Stimulated activated memory B cell treated with anti-CD40 and anti-IgM and Interleukin-4, amounts not matched to agents 10 μg/mL and 1 μg/mL and 100 μg/mL, for 72 hours (primary cell): ENCODE data around the gene GDI2.
"Not testable (repeated sequence)": the region's sequence is repeated elsewhere in the genome, so short reads cannot be mapped to it uniquely, and the experiment has no call there.

Experiments
- ATAC-seq: fragments of 150-1000 bp; cut with Tn5 transposase; 2 replicates; pipeline ENCODE4 v1.10.0; 2021
- H3K27ac Mint-ChIP-seq: one replicate; pipeline ENCODE4 v1.8.0; 2022; ENCODE audit warnings: mild to moderate bottlenecking, mixed read lengths
- H3K27me3 Mint-ChIP-seq: one replicate; pipeline ENCODE4 v1.8.0; 2022; ENCODE audit warnings: mixed read lengths
- H3K36me3 Mint-ChIP-seq: one replicate; pipeline ENCODE4 v1.8.0; 2022; ENCODE audit warnings: mixed read lengths
- H3K4me1 Mint-ChIP-seq: one replicate; pipeline ENCODE4 v1.8.0; 2022; ENCODE audit warnings: mixed read lengths
- H3K4me3 Mint-ChIP-seq: one replicate; pipeline ENCODE4 v1.8.0; 2022; ENCODE audit warnings: mild to moderate bottlenecking, moderate library complexity, mixed read lengths
- H3K9me3 Mint-ChIP-seq: one replicate; pipeline ENCODE4 v1.8.0; 2022; ENCODE audit warnings: mixed read lengths

Gene GDI2

GRCh38 chr10:5779730-5780129 lies 33.5 kb downstream of the GDI2 start:
- Mint-ChIP-seq H3K27me3 (no peaks in the 10 kb centered on the region), H3K9me3 (no peaks in the 10 kb centered on the region), H3K4me3 (no peak overlapping the region), H3K36me3 (peaks cover 82% of the 10 kb centered on the region), H3K27ac (no peak overlapping the region), H3K4me1 (peaks cover 73% of the 10 kb centered on the region)
- ATAC-seq = no peak

- not testable (repeated sequence) for H3K4me3 Mint-ChIP-seq, H3K27me3 Mint-ChIP-seq, H3K9me3 Mint-ChIP-seq, H3K27ac Mint-ChIP-seq, ATAC-seq
- H3K36me3 Mint-ChIP-seq = peaks cover 72% of the 10 kb centered on the region
- H3K4me1 Mint-ChIP-seq = peaks cover 64% of the 10 kb centered on the region
Measured at GRCh38 chr10:5777758-5778157, 35.5 kb downstream of the GDI2 start.

GRCh38 chr10:5776881-5777197 lies 36.4 kb downstream of the GDI2 start:
- H3K27me3 Mint-ChIP-seq = no peaks in the 10 kb centered on the region
- no peak overlapping the region for H3K4me3 Mint-ChIP-seq
- no peak for ATAC-seq
- H3K36me3 Mint-ChIP-seq = peaks cover 67% of the 10 kb centered on the region
- peaks cover 54% of the 10 kb centered on the region for H3K4me1 Mint-ChIP-seq
- H3K27ac Mint-ChIP-seq = no peak overlapping the region
- no peaks in the 10 kb centered on the region for H3K9me3 Mint-ChIP-seq

DNA sequence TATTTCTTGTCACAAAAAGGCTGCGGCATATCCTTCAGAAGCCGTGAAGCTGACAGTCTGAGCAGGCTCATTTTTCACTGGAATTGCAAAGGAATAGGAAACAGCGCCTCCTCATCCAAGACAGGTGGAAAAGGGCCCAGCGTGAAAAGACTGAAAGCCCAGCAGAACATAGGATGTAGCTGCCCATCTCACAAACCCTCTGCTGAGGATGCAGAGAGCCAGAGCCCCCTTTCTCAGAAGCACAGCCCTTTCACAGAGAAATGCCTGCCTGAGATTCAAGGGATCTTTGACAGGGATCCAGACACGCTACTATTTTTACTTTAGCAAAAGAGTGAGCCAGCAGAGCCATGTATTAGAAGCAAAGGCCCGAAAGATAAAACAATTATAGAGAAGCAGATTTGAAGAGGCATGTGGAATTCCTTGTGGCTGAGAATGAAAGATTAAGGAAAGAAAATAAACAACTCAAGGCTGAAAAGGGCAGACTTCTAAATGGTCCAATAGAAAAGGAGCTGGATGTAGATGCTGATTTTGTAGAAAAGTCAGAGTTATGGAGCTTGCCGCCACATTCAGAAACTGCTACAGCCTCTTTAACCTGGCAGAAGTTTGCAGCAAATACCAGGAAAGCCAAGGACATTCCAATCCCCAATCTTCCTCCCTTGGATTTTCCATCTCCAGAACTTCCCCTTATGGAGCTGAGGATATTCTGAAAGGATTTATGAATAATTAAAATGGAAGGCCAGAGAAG lies 36.9 kb downstream of the GDI2 start:
- no peaks in the 10 kb centered on the region for H3K27me3 Mint-ChIP-seq
- H3K9me3 Mint-ChIP-seq = no peaks in the 10 kb centered on the region
- no peak overlapping the region for H3K4me3 Mint-ChIP-seq
- H3K4me1 Mint-ChIP-seq = peaks cover 51% of the 10 kb centered on the region
- H3K27ac Mint-ChIP-seq = peak overlapping the region; percentile 60
- peaks cover 69% of the 10 kb centered on the region for H3K36me3 Mint-ChIP-seq
- no peak for ATAC-seq

DNA sequence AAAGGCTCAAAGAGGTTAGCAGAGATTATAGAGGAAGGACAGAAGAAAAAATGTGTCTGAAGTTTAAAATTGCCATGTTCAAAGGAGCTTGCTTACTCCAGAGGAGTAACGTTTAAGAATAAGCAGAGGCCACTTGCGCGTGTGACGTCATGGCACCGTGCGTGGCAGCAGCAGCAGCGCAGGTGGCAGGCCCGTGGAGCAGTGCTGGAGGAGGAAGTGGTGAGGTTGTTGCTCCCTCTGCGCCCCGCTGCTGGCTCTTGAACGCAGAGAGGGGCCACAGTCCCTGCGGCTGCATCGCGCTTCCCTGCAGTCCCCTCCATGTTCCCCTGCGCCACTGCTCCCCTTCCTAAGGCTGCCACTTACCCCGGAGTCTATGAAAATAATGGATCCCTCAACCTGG lies 37.5 kb downstream of the GDI2 start:
- Mint-ChIP-seq H3K9me3 (no peaks in the 10 kb centered on the region), H3K27ac (peak overlapping the region; percentile 60), H3K27me3 (no peaks in the 10 kb centered on the region), H3K4me3 (no peak overlapping the region), H3K36me3 (peaks cover 63% of the 10 kb centered on the region), H3K4me1 (peaks cover 46% of the 10 kb centered on the region)
- peak; percentile 85 for ATAC-seq

DNA sequence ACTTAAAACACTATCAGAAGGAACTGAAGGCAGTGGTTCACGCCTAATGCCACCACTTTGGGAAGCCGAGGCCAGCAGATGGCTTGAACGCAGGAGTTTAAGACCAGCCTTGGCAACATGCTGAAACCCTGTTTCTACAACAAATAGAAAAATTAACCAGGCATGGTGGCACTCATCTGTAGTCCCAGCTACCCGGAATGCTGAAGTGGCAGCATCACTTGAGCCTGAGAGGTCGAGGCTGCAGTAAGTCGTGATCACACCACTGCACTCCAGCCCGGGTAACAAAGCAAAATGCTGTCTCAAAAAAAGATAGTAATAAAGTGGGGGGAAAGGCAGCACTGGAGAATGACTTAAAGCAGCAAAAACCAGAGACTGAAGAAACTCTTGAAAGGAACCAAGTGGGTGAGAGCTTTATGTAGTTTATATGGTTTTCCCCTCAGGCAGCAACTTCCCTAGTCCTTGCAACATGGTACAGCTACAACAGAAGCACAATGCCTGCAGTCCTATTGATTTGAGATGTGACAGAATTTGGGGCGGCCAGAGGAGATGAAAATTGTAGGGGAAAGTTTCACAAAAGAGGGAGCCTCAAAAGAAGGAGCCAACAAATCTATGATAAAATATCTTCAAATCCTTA lies 38.1 kb downstream of the GDI2 start:
- Mint-ChIP-seq H3K4me1 (peaks cover 49% of the 10 kb centered on the region), H3K9me3 (no peaks in the 10 kb centered on the region), H3K27ac (peak overlapping the region; percentile 60), H3K4me3 (no peak overlapping the region), H3K27me3 (no peaks in the 10 kb centered on the region), H3K36me3 (peaks cover 62% of the 10 kb centered on the region)
- no peak for ATAC-seq

GRCh38 chr10:5766189-5766588 lies 47.0 kb downstream of the GDI2 start:
- peaks cover 4% of the 10 kb centered on the region for H3K4me1 Mint-ChIP-seq
- peak overlapping the region; percentile 24 for H3K27ac Mint-ChIP-seq
- no peak overlapping the region for H3K4me3 Mint-ChIP-seq
- no peak for ATAC-seq
- H3K36me3 Mint-ChIP-seq = peaks cover 66% of the 10 kb centered on the region
- H3K27me3 Mint-ChIP-seq = no peaks in the 10 kb centered on the region
- no peaks in the 10 kb centered on the region for H3K9me3 Mint-ChIP-seq

- Mint-ChIP-seq H3K4me1 (peaks cover 7% of the 10 kb centered on the region), H3K27ac (peak overlapping the region; percentile 24), H3K36me3 (peaks cover 72% of the 10 kb centered on the region), H3K9me3 (no peaks in the 10 kb centered on the region), H3K27me3 (no peaks in the 10 kb centered on the region), H3K4me3 (no peak overlapping the region)
- no peak for ATAC-seq
Measured at GRCh38 chr10:5765617-5766016, 47.6 kb downstream of the GDI2 start.

DNA sequence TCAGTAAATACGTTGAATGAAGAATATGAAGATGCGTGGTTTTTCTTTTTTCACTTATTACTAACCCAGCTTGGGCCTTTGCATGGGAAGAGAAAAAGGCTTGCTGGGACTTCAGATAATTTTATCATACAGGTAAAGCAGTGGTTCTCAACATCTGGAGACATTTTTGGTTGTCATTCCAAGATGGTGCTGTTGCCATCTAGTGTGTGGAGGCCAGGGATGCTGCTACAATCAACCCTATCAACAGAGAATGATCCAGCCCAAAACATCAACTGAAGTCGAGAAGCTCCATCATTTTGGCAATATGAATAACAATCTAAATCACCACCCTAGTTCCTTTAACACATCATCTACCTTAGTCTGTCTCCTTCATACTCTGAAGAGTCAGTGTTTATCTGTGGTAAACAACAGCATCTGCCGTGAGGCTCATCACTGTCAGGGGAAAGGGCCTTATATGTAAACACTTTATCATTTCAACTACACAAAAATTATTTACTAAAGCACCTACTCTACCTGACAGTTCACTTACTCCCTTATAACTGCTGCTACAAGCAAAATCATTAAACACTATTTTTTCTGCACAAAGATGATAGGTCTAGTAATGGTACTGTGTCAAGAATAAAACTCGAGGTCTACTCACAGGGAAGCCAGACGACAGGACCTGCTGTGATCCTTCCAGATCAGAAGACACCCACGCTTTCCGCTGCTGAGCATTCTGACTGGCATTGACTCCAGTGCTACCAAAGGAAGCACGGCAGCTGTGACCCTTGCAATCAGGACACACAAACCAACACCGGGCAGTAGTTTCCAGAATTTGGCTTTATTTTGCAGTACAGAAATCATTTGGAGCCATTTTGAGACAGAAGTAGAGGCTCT lies 48.6 kb downstream of the GDI2 start:
- Mint-ChIP-seq H3K27ac (no peak overlapping the region), H3K4me1 (peaks cover 6% of the 10 kb centered on the region), H3K36me3 (peaks cover 73% of the 10 kb centered on the region), H3K9me3 (no peaks in the 10 kb centered on the region), H3K27me3 (no peaks in the 10 kb centered on the region), H3K4me3 (no peak overlapping the region)
- no peak for ATAC-seq

DNA sequence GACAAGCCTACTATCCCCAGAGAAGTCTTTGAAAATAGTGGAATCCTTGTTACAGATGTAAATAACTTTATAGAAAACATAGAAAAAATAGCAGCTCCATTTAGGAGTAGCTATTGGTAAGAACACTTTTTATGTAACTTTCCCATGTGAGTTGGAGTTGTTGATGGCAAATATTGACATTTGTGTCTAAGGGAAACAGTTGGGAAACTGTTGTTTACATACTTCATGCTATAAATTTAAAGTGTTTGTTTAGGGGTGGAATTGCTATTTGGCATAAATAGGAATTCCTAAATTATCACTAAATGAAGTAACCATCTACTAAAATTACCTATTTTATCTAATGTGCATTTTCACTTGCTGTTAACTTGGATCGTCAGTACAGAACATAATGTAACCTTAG lies 50.7 kb downstream of the GDI2 start:
- no peak for ATAC-seq
- Mint-ChIP-seq H3K27ac (no peak overlapping the region), H3K4me3 (no peak overlapping the region), H3K36me3 (peaks cover 70% of the 10 kb centered on the region), H3K4me1 (peaks cover 6% of the 10 kb centered on the region), H3K27me3 (no peaks in the 10 kb centered on the region), H3K9me3 (no peaks in the 10 kb centered on the region)

DNA sequence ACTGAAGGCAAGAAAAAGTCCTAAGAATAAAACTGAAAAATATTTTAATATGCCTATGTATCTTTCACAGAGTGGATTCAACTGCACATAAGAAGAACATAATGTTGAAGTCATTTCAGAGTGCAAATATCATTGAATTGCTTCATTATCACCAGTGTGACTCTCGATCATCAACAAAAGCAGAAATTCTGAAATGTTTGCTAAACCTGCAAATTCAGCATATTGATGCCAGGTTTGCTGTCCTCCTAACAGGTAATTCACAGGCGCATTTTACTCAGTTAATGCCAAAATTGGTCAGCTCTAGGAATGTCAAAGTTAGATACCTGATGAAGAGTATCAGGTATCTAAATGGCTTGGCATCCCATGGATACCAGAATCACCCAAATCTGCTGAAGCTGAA lies 52.0 kb downstream of the GDI2 start:
- no peak for ATAC-seq
- Mint-ChIP-seq H3K9me3 (no peaks in the 10 kb centered on the region), H3K27me3 (no peaks in the 10 kb centered on the region)

DNA sequence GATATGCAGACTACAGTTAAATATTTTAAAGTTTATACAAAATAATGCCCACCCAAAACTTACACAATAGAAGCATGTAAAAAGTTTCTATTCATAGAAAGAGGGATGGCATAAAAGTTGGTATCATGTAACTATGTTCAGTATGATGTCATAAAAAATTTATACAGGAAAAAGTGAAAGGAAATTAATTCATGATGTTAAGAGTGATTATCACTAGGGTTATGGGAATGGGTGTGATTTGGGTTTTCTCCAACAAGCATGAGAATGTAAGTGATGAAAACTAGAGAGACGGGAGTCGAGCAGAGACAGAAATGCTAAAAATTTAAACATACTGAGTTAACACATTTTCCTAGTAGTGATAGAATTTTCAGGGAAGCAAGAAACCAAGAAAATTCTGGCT lies 52.7 kb downstream of the GDI2 start:
- Mint-ChIP-seq H3K4me3 (no peak overlapping the region), H3K27me3 (no peaks in the 10 kb centered on the region), H3K36me3 (peaks cover 61% of the 10 kb centered on the region), H3K27ac (no peak overlapping the region), H3K9me3 (no peaks in the 10 kb centered on the region), H3K4me1 (peaks cover 6% of the 10 kb centered on the region)
- ATAC-seq = no peak

More for the DNA sequence above, 52.0 kb downstream of the GDI2 start:
- Mint-ChIP-seq H3K4me3 (no peak overlapping the region), H3K27ac (no peak overlapping the region), H3K4me1 (peaks cover 6% of the 10 kb centered on the region), H3K36me3 (peaks cover 68% of the 10 kb centered on the region)

- Mint-ChIP-seq H3K36me3 (peaks cover 45% of the 10 kb centered on the region), H3K9me3 (no peaks in the 10 kb centered on the region), H3K4me1 (peaks cover 6% of the 10 kb centered on the region), H3K27ac (peak overlapping the region; percentile 27), H3K27me3 (no peaks in the 10 kb centered on the region), H3K4me3 (no peak overlapping the region)
- no peak for ATAC-seq
Measured at GRCh38 chr10:5758927-5759326, 54.3 kb downstream of the GDI2 start.

DNA sequence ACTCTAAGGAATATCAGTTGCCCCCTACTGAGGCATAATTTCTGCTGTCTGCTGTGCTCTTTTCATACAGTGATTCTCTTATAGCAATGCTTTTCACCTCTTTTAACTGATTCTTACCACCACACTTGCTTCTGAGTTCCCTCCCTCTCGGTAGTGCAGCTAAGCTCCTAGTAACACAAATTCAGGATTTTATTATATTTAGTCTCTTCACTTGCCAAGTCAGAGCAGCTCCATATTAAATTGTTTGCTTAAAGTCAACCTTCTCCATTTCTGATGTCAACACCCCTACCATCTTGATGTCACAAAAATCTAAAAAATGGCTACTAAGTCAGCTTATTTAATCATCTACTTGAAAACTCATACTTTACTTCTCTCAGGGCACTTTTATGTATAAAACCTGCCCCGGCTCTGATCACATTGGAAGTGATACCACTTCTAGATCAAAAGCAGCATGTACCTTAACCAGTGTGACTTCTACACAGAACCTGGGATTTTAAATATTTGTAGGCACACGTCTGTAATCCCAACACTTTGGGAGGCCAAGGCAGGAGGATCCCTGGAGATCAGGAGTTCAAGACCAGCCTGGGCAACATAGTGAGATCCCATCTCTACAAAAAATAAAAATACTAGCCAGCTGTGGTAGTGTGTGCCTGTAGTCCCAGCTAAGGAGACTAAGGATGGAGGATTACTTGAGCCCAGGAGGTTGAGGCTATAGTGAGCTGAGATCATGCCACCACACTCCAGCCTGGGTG lies 55.3 kb downstream of the GDI2 start:
- Mint-ChIP-seq H3K36me3 (peaks cover 53% of the 10 kb centered on the region), H3K4me1 (peaks cover 6% of the 10 kb centered on the region), H3K4me3 (no peak overlapping the region)

DNA sequence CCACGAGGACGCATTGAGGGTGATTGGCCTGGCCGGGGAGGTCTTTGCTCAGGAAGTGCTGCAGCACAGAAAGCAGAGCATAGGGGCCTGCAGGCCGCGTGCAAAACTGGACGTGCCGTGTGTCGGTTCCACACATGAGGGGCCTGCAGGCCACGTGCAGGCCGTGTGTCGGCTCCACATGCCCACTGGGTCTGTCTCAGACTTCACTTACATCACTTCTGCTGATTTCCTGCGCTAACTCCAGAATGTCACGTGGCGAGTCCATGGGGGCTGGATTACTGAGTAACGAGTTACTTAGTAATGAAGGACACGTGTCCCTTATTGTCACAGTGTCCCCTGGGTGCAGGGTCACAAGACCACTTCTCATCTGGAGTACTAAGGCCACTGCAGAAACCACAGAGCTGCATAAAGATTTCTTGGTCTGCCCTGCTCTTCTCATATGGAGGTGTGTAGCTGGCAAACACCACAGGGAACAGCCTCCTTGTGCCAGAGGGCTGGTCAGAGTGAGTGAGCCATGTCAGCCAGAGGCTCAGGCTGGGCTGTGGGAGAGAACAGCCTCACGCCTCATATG lies 60.8 kb downstream of the GDI2 start:
- H3K36me3 Mint-ChIP-seq = peaks cover 52% of the 10 kb centered on the region
- no peak overlapping the region for H3K4me3 Mint-ChIP-seq
- no peaks in the 10 kb centered on the region for H3K9me3 Mint-ChIP-seq
- no peak overlapping the region for H3K27ac Mint-ChIP-seq
- no peaks in the 10 kb centered on the region for H3K27me3 Mint-ChIP-seq
- ATAC-seq = no peak
- H3K4me1 Mint-ChIP-seq = peaks cover 5% of the 10 kb centered on the region

More for the DNA sequence above, 55.3 kb downstream of the GDI2 start:
- Mint-ChIP-seq H3K27me3 (no peaks in the 10 kb centered on the region), H3K27ac (no peak overlapping the region), H3K9me3 (no peaks in the 10 kb centered on the region)
- no peak for ATAC-seq
